ENCODE data around the gene ADISSP. TPM values are rescaled to one million over a fixed set of nuclear protein-coding genes. Genes with fewer than 3 reads are reported as not detected.

Gene ADISSP
- polyA plus RNA-seq, 3 donors = 59.6 to 78.5 (median 68.5) TPM

DNA sequence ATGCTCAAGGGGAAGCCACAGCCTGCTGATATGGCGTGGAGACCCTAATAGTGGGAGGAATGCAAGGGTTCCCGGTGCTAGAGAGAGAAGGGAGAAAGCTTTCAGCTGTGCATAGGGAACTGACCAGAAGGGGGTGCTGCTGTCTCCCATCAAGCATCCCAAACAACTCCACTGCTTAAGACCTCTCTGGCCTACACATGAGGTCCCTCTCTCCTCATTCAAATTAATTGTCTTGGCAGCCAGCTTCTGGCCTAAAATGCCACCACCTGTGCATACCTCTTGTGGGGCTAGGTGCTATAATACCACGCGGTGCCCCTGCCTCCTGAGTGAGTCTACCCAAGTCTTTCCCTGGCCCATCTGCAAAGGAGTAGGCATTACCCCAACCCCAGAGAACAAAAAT, 14.5 kb downstream of the ADISSP start:
- 70% methylated on average over 2 of the region's 4 CpGs for WGBS (ENCODE audit: insufficient coverage)
- H3K4me2 ChIP-seq (replicated peaks; ENCODE audit: extremely low read depth, low read length, poor library complexity, severe bottlenecking) = no peak overlapping the region
- H3K9me3 ChIP-seq (replicated peaks in 1 of 2; ENCODE audit: control insufficient read depth in 1 of 2, insufficient read depth in 1 of 2, low read length in 2 of 2) = no peaks in the 10 kb centered on the region
- peaks cover 33 to 56% of the 10 kb centered on the region in 2 donors for H3K36me3 ChIP-seq (replicated peaks in 1 of 2; ENCODE audit: control insufficient read depth in 1 of 2, insufficient read depth in 2 of 2, low read length in 2 of 2)
- H3K79me2 ChIP-seq (ENCODE audit: insufficient read depth, low read length) = peaks cover 25% of the 10 kb centered on the region
- peaks cover 22 to 42% of the 10 kb centered on the region in 2 donors for H3K4me1 ChIP-seq (ENCODE audit: control insufficient read depth in 1 of 2, insufficient read depth in 2 of 2, low read length in 2 of 2)
- H3K9me3 Mint-ChIP-seq = no peaks in the 10 kb centered on the region
- no peaks in the 10 kb centered on the region for H3K27me3 ChIP-seq (ENCODE audit: control insufficient read depth in 2 of 2, insufficient read depth in 2 of 2, low read length in 2 of 2)
- TF ChIP-seq, protein P1, sequence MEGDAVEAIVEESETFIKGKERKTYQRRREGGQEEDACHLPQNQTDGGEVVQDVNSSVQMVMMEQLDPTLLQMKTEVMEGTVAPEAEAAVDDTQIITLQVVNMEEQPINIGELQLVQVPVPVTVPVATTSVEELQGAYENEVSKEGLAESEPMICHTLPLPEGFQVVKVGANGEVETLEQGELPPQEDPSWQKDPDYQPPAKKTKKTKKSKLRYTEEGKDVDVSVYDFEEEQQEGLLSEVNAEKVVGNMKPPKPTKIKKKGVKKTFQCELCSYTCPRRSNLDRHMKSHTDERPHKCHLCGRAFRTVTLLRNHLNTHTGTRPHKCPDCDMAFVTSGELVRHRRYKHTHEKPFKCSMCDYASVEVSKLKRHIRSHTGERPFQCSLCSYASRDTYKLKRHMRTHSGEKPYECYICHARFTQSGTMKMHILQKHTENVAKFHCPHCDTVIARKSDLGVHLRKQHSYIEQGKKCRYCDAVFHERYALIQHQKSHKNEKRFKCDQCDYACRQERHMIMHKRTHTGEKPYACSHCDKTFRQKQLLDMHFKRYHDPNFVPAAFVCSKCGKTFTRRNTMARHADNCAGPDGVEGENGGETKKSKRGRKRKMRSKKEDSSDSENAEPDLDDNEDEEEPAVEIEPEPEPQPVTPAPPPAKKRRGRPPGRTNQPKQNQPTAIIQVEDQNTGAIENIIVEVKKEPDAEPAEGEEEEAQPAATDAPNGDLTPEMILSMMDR (IDR thresholded peaks at IDR 0.05) = peak; percentile 81
- DNase-seq = peak; percentile 60 to 67 (median 66)
- intact Hi-C loops (cut with micrococcal nuclease) = loop anchor here in 1 of 2 donors (1.0 kb wide), 1 partner anchor 102 kb away; no protein-coding TSS in a partner anchor
- H3K4me3 ChIP-seq (replicated peaks in 1 of 3; ENCODE audit: low read depth in 2 of 3, low read length in 3 of 3) = no peak overlapping the region
- peaks cover 2 to 4% (median 2%) of the 10 kb centered on the region in 3 donors for H3K27me3 Mint-ChIP-seq (ENCODE audit: low read depth in 3 of 3)
- peak overlapping the region in 3 of 7 donors; percentile 13 to 71 (median 42) for H3K27ac Mint-ChIP-seq
- H3K27ac ChIP-seq (ENCODE audit: low read depth in 1 of 2, low read length in 2 of 2) = no peak overlapping the region
- H4K20me1 ChIP-seq (ENCODE audit: insufficient read depth, low read length) = peaks cover 38% of the 10 kb centered on the region
- no peak overlapping the region for H3K4me3 Mint-ChIP-seq
- H3K9ac ChIP-seq (ENCODE audit: insufficient read depth, low read length, poor library complexity, severe bottlenecking) = no peak overlapping the region
- no peak overlapping the region for H2AFZ ChIP-seq (ENCODE audit: insufficient read depth, low read depth, low read length, poor library complexity, severe bottlenecking)
- peaks cover 29% of the 10 kb centered on the region for H3K4me1 Mint-ChIP-seq
- peaks cover 47 to 58% of the 10 kb centered on the region in 2 donors for H3K36me3 Mint-ChIP-seq

DNA sequence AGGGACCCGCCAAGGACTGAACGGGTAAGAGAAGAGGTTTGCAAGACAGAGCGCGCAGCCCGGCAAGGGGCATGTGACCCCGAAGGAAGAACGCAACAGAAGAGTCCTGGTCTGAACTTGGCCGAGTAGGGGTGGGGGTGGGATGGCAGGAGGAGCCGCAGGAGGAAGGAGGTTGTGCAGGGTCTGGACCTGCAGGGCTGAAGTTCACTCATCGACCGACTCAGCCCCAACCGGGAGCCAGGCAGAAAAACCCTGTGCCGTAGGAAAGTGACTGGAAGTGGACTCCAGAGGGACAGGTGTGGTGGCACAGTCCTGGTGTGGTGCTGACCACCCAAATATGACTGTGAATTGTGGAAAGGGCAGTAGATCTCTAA, 15.2 kb downstream of the ADISSP start:
- Histone ChIP-seq H4K20me1 (ENCODE audit: insufficient read depth, low read length) (peaks cover 38% of the 10 kb centered on the region), H2AFZ (ENCODE audit: insufficient read depth, low read depth, low read length, poor library complexity, severe bottlenecking) (no peak overlapping the region), H3K36me3 (replicated peaks in 1 of 2; ENCODE audit: control insufficient read depth in 1 of 2, insufficient read depth in 2 of 2, low read length in 2 of 2) (peaks cover 33 to 49% of the 10 kb centered on the region in 2 donors), H3K9ac (ENCODE audit: insufficient read depth, low read length, poor library complexity, severe bottlenecking) (peak overlapping the region; percentile 1), H3K4me1 (ENCODE audit: control insufficient read depth in 1 of 2, insufficient read depth in 2 of 2, low read length in 2 of 2) (peaks cover 15 to 35% of the 10 kb centered on the region in 2 donors), H3K27me3 (ENCODE audit: control insufficient read depth in 2 of 2, insufficient read depth in 2 of 2, low read length in 2 of 2) (no peaks in the 10 kb centered on the region), H3K9me3 (replicated peaks in 1 of 2; ENCODE audit: control insufficient read depth in 1 of 2, insufficient read depth in 1 of 2, low read length in 2 of 2) (no peaks in the 10 kb centered on the region), H3K27ac (ENCODE audit: low read depth in 1 of 2, low read length in 2 of 2) (no peak overlapping the region), H3K4me2 (replicated peaks; ENCODE audit: extremely low read depth, low read length, poor library complexity, severe bottlenecking) (peak overlapping the region; percentile 69), H3K4me3 (replicated peaks in 1 of 3; ENCODE audit: low read depth in 2 of 3, low read length in 3 of 3) (peak overlapping the region in 1 of 3 experiments; percentile 64), H3K79me2 (ENCODE audit: insufficient read depth, low read length) (peaks cover 24% of the 10 kb centered on the region)
- intact Hi-C loops (cut with micrococcal nuclease) = no loop called here
- H3K9me3 Mint-ChIP-seq = no peaks in the 10 kb centered on the region
- H3K4me3 Mint-ChIP-seq = peak overlapping the region; percentile 75
- WGBS (ENCODE audit: insufficient coverage) = 70% methylated on average over 13 of the region's 13 CpGs
- H3K36me3 Mint-ChIP-seq = peaks cover 41 to 51% of the 10 kb centered on the region in 2 donors
- TF ChIP-seq, protein P1 (IDR thresholded peaks at IDR 0.05) = no peak
- H3K27me3 Mint-ChIP-seq (ENCODE audit: low read depth in 3 of 3) = peaks cover 2 to 7% (median 4%) of the 10 kb centered on the region in 3 donors
- H3K4me1 Mint-ChIP-seq = peaks cover 21% of the 10 kb centered on the region
- no peak for DNase-seq
- peak overlapping the region in 6 of 7 donors; percentile 1 to 83 (median 42) for H3K27ac Mint-ChIP-seq

Measured in CD14-positive monocyte (primary cell).